Smooth muscle cell (in vitro differentiated cells): ENCODE results near the gene FXYD3. TPM values are rescaled to one million over a fixed set of nuclear protein-coding genes. Genes with fewer than 3 reads are reported as not detected.

Experiments used
- DNase-seq: peaks from one replicate; lab custom pipeline; 2025; ENCODE audit not compliant: unreplicated experiment; lab: John Stamatoyannopoulos, UW
- H2AFZ ChIP-seq: fragments of 200-600 bp; sonication (generic); 2 replicates; pipeline ENCODE4 v1.6.0; 2016; ENCODE audit warnings: antibody characterized with exemption, low read depth, mild to moderate bottlenecking
- H3F3A ChIP-seq: fragments of 200-600 bp; sonication (generic); 2 replicates; pipeline ENCODE4 v1.6.0; 2017; ENCODE audit warnings: antibody characterized with exemption, low read depth
- H3K27ac ChIP-seq: fragments of 200-600 bp; sonication (generic); 2 replicates; pipeline ENCODE4 v1.5.1; 2016; ENCODE audit warnings: low read depth, mild to moderate bottlenecking
- H3K27me3 ChIP-seq: fragments of 200-600 bp; sonication (generic); 2 replicates; pipeline ENCODE4 v1.6.1; 2016; ENCODE audit warnings: low read depth, mild to moderate bottlenecking
- H3K36me3 ChIP-seq: fragments of 200-600 bp; sonication (generic); 2 replicates; pipeline ENCODE4 v1.5.1; 2016; ENCODE audit warnings: low read depth
- H3K4me1 ChIP-seq: fragments of 200-600 bp; sonication (generic); 2 replicates; pipeline ENCODE4 v1.5.1; 2016; ENCODE audit warnings: low read depth
- H3K4me2 ChIP-seq: fragments of 200-600 bp; sonication (generic); 2 replicates; pipeline ENCODE4 v1.6.0; 2016; ENCODE audit warnings: mild to moderate bottlenecking
- H3K4me3 ChIP-seq: fragments of 200-600 bp; sonication (generic); 2 replicates; pipeline ENCODE4 v1.5.1; 2016; ENCODE audit warnings: mild to moderate bottlenecking
- H3K79me2 ChIP-seq: fragments of 200-600 bp; sonication (generic); 2 replicates; pipeline ENCODE4 v1.6.0; 2016; ENCODE audit warnings: low read depth, mild to moderate bottlenecking
- H3K9ac ChIP-seq: fragments of 200-600 bp; sonication (generic); 2 replicates; pipeline ENCODE4 v1.6.0; 2016; ENCODE audit warnings: low read depth
- H3K9me3 ChIP-seq: fragments of 200-600 bp; sonication (generic); replicated peaks from 2 replicates; pipeline ENCODE4 v1.5.1; 2016; ENCODE audit warnings: low read depth
- H4K20me1 ChIP-seq: fragments of 200-600 bp; sonication (generic); 2 replicates; pipeline ENCODE4 v1.6.0; 2016; ENCODE audit warnings: low read depth
- CTCF ChIP-seq: fragments of 200-600 bp; sonication (generic); IDR thresholded peaks from 2 replicates; pipeline ENCODE4 v1.5.1; 2017; ENCODE audit warnings: borderline replicate concordance, mild to moderate bottlenecking, antibody characterized with exemption; ENCODE audit not compliant: insufficient read depth, poor library complexity, severe bottlenecking
- WGBS: methylation state at CpG from one replicate; pipeline ENCODE4 v1.1.7; 2016; ENCODE audit warnings: low lambda C conversion rate; 5-methylcytosine and 5-hydroxymethylcytosine counted together
- polyA plus RNA-seq: library from polyadenylated mRNA; unstranded; fragments of >200 nt; fragmentation: Nextera tagmentation; extraction: Ambion mirVana; gene quantifications from 2 replicates; pipeline ENCODE4 v1.2.1, GENCODE V29; 2016
- total RNA-seq: library from RNA; depleted of rRNA; stranded (reverse); fragments of >200 nt; gene quantifications from 2 replicates; pipeline ENCODE4 v1.2.3, GENCODE V29; 2014

FXYD3 gene
- total and polyA plus RNA-seq, 2 experiments from 2014 or later, result 23.0 to 37.0 TPM

GRCh38 chr19:35136977-35137702, 21.5 kb downstream of the FXYD3 start:
- no peak for TF ChIP-seq CTCF
- H2AFZ ChIP-seq, result no peak overlapping the region
- DNase-seq, result no peak
- H3K4me3 ChIP-seq, result no peak overlapping the region
- peaks cover 9% of the 10 kb centered on the region for H3K27me3 ChIP-seq
- H3K4me2 ChIP-seq, result no peak overlapping the region
- 80% methylated on average over 9 of the region's 9 CpGs for WGBS
- no peaks in the 10 kb centered on the region for H3K36me3 ChIP-seq
- no peaks in the 10 kb centered on the region for H3F3A ChIP-seq
- H3K4me1 ChIP-seq, result peaks cover 20% of the 10 kb centered on the region
- no peak overlapping the region for H3K27ac ChIP-seq
- no peaks in the 10 kb centered on the region for H3K79me2 ChIP-seq
- no peak overlapping the region for H3K9ac ChIP-seq
- no peaks in the 10 kb centered on the region for H4K20me1 ChIP-seq
- no peaks in the 10 kb centered on the region for H3K9me3 ChIP-seq

- Histone ChIP-seq H3K4me3 (no peak within 1 kb of the TSS), H3K9me3 (no peaks in the 10 kb centered on the region)
- no peak for DNase-seq
These were observed 22.8 kb downstream of the FXYD3 start, which contains the start of gene FXYD1 for GRCh38 chr19:35138305-35138892. Gene FXYD1 (plus strand): TSS chr19:35138824. CDS start chr19:35140080, 1,256 bp downstream.

GRCh38 chr19:35140207-35140961, 24.8 kb downstream of the FXYD3 start:
- no peak overlapping the region for H2AFZ ChIP-seq
- H3K4me1 ChIP-seq, result peaks cover 12% of the 10 kb centered on the region
- no peaks in the 10 kb centered on the region for H3F3A ChIP-seq
- H3K4me3 ChIP-seq, result no peak overlapping the region
- no peaks in the 10 kb centered on the region for H4K20me1 ChIP-seq
- peak overlapping the region; percentile 36 for H3K4me2 ChIP-seq
- H3K9me3 ChIP-seq, result no peaks in the 10 kb centered on the region
- H3K9ac ChIP-seq, result no peak overlapping the region
- no peak for DNase-seq
- H3K27ac ChIP-seq, result no peak overlapping the region
- H3K79me2 ChIP-seq, result no peaks in the 10 kb centered on the region
- 85% methylated on average over 12 of the region's 12 CpGs for WGBS
- H3K27me3 ChIP-seq, result peaks cover 41% of the 10 kb centered on the region
- no peaks in the 10 kb centered on the region for H3K36me3 ChIP-seq
- no peak for TF ChIP-seq CTCF

More at GRCh38 chr19:35138305-35138892, 22.8 kb downstream of the FXYD3 start, which contains the start of gene FXYD1:
- no peaks in the 10 kb centered on the region for H3F3A ChIP-seq
- no peak within 1 kb of the TSS for H3K9ac ChIP-seq
- no peak within 1 kb of the TSS for H2AFZ ChIP-seq
- no peak within 1 kb of the TSS for H3K4me2 ChIP-seq
- H4K20me1 ChIP-seq, result no peaks in the 10 kb centered on the region
- H3K36me3 ChIP-seq, result no peaks in the 10 kb centered on the region
- H3K27ac ChIP-seq, result no peak within 1 kb of the TSS
- no peak for TF ChIP-seq CTCF
- peaks cover 21% of the 10 kb centered on the region for H3K27me3 ChIP-seq
- peaks cover 20% of the 10 kb centered on the region for H3K4me1 ChIP-seq
- H3K79me2 ChIP-seq, result no peaks in the 10 kb centered on the region
- WGBS, result 87% methylated on average over 14 of the region's 18 CpGs
